Heart right ventricle (tissue), 16 donors: ENCODE data around the gene NMNAT3. TPM values are rescaled to one million over a fixed set of nuclear protein-coding genes. Genes with fewer than 3 reads are reported as not detected.

ENCODE experiments used
- ATAC-seq, 8 donors: fragments of 200-7000 bp; cut with Tn5 transposase; one replicate each; pipeline ENCODE4 v1.9.1; 2020; ENCODE audit warnings: mild to moderate bottlenecking in 8 of 8, moderate library complexity in 8 of 8, moderate number of reproducible peaks in 1 of 8
- DNase-seq, 2 donors: peaks; one replicate each; pipeline ENCODE4 v3.0.0-alpha.2; 2020
- H3K27ac ChIP-seq, 10 donors: fragments of 200-600 bp; sonication (generic) in 2 of 10; one replicate each; pipeline versions ENCODE4 v1.5.0 to v1.8.0; 2020 to 2022; ENCODE audit warnings: mild to moderate bottlenecking in 3 of 10
- H3K27me3 ChIP-seq, 7 donors: fragments of 200-600 bp; one replicate each; pipeline ENCODE4 v1.8.0; 2021 to 2022; ENCODE audit warnings: mild to moderate bottlenecking in 2 of 7
- H3K36me3 ChIP-seq, 9 donors: fragments of 200-600 bp; sonication (generic) in 1 of 9; one replicate each; pipeline versions ENCODE4 v1.5.0 to v1.8.0; 2020 to 2022; ENCODE audit warnings: mild to moderate bottlenecking in 2 of 9
- H3K4me1 ChIP-seq, 9 donors: fragments of 200-600 bp; sonication (generic) in 1 of 9; one replicate each; pipeline versions ENCODE4 v1.5.0 to v1.8.0; 2020 to 2022; ENCODE audit warnings: mild to moderate bottlenecking in 4 of 9
- H3K4me3 ChIP-seq, 10 donors: fragments of 200-600 bp; sonication (generic) in 2 of 10; one replicate each; pipeline versions ENCODE4 v1.5.0 to v1.8.0; 2020 to 2022; ENCODE audit warnings: mild to moderate bottlenecking in 7 of 10, moderate library complexity in 2 of 10
- H3K9me3 ChIP-seq, 11 donors: fragments of 200-600 bp in 10 of 11; sonication (generic) in 2 of 11; one replicate each; pipeline versions ENCODE4 v1.5.0 to v1.8.0; 2013 to 2022; ENCODE audit warnings: mild to moderate bottlenecking in 2 of 11, control low read depth in 1 of 11, moderate library complexity in 1 of 11
- CTCF ChIP-seq, 9 donors: fragments of 200-600 bp; sonication (generic) in 2 of 9; IDR thresholded peaks; one replicate each; pipeline versions ENCODE4 v1.5.0 to v1.8.0; 2021 to 2022; ENCODE audit warnings: antibody characterized with exemption in 9 of 9, mild to moderate bottlenecking in 5 of 9, moderate library complexity in 1 of 9
- WGBS, 2 donors: extraction: QIAGEN DNeasy Blood & Tissue Kit; methylation state at CpG; one replicate each; pipeline ENCODE4 v1.1.7; 2013; ENCODE audit warnings: inconsistent platforms in 1 of 2; 5-methylcytosine and 5-hydroxymethylcytosine counted together
- intact Hi-C, 10 donors: fragments of 100-400 bp; cut with DNase I; formaldehyde crosslinking; loops; one replicate each; pipeline versions ENCODE4 v1.11.1 to v1.14.2; 2022
- polyA plus RNA-seq, 2 donors: library from polyadenylated mRNA; stranded (reverse); fragments of 200-250 nt; gene quantifications; one replicate each; pipeline ENCODE4 v1.2.3, GENCODE V29; 2013
- total RNA-seq, 10 donors: library from RNA; stranded (reverse); fragmentation: NEBNext Ultra II Directional in 3 of 10; extraction: Animal tissue kit (Norgen Biotek cat#: 25700) in 3 of 10; gene quantifications; one replicate each; pipeline versions ENCODE4 v1.2.1 to v1.2.4, GENCODE V29; 2021 to 2023
- donor health status: Arrhythmogenic right ventricular cardiomyopathy.
- donor health status: ischemic (EF 13 %, LVEDD 7.1; RV severe dilation, severe dysfunction).
- donor health status: healthy with polysubstance abuse.
- donor health status: DM: no; HTN: yes; CAD: no.
- donor health status: DM: no; HTN: no; CAD: no.
- donor health status: ischemic (EF 25% LVEDD 6.9; RV normal size, moderate dysfunction).
- donor health status: ischemic (EF 25% LVEDD 5.7; RV mildly dilated, moderate dysfunction).
- donor health status: healthy.
- donor health status: DM: yes; HTN: yes; CAD: no.
- donor health status: Ischemic cardiomyopathy.
- donor health status: ischemic (EF 35%, LVEDD 5.7; RV mildly dilated, moderate dysfunction).
- donor health status: nonischemic (EF 11% LVEDD 7.7; RV severe dilation, severe dysfunction).
- donor health status: DM: yes; HTN: yes; CAD: no.
- donor health status: PGD.
- donor health status: ischemic (EF 29% LVEDD 5.4; RV normal size, mild dysfunction).
- donor health status: nonischemic (EF 23%, LVEDD 6.1; RV moderate dilation, normal function).

NMNAT3 gene
- total and polyA plus RNA-seq, 12 donors = 6.2 to 15.3 (median 12.7) TPM

- 96 to 97% methylated on average over 3 of the region's 3 CpGs for WGBS, 2 donors
- intact Hi-C loops = no loop called here
- H3K36me3 ChIP-seq = peaks cover 0 to 9% (median 0%) of the 10 kb centered on the region in 9 donors
- DNase-seq (no peak), ATAC-seq (no peak)
- no peaks in the 10 kb centered on the region for H3K27me3 ChIP-seq
- no peak for TF ChIP-seq CTCF (IDR thresholded peaks at IDR 0.05)
- H3K4me1 ChIP-seq = peaks cover 0 to 23% (median 12%) of the 10 kb centered on the region in 9 donors
- H3K9me3 ChIP-seq = no peaks in the 10 kb centered on the region
- no peak overlapping the region for H3K27ac ChIP-seq
- no peak overlapping the region for H3K4me3 ChIP-seq
These were observed 148.8 kb downstream of the NMNAT3 start for GRCh38 chr3:139528924-139529323.

GRCh38 chr3:139528281-139528680 lies 149.5 kb downstream of the NMNAT3 start:
- no peaks in the 10 kb centered on the region for H3K9me3 ChIP-seq
- ATAC-seq (peak in 5 of 8 donors; percentile 22 to 73 (median 56)), DNase-seq (no peak)
- intact Hi-C loops = no loop called here
- peaks cover 0 to 9% (median 0%) of the 10 kb centered on the region in 9 donors for H3K36me3 ChIP-seq
- 78 to 79% methylated on average over 2 of the region's 2 CpGs for WGBS, 2 donors
- no peaks in the 10 kb centered on the region for H3K27me3 ChIP-seq
- H3K4me1 ChIP-seq = peaks cover 0 to 17% (median 5%) of the 10 kb centered on the region in 9 donors
- TF ChIP-seq CTCF (IDR thresholded peaks at IDR 0.05) = no peak
- H3K27ac ChIP-seq = no peak overlapping the region
- H3K4me3 ChIP-seq = no peak overlapping the region

- DNase-seq (no peak), ATAC-seq (peak in 1 of 8 donors; percentile 4)
- Histone ChIP-seq H3K27ac (peak overlapping the region in 1 of 10 donors; percentile 36), H3K36me3 (peaks cover 0 to 9% (median 0%) of the 10 kb centered on the region in 9 donors), H3K27me3 (no peaks in the 10 kb centered on the region), H3K9me3 (no peaks in the 10 kb centered on the region), H3K4me1 (peaks cover 0 to 7% (median 0%) of the 10 kb centered on the region in 9 donors), H3K4me3 (no peak overlapping the region)
- 87 to 91% methylated on average over 5 of the region's 5 CpGs for WGBS, 2 donors
- intact Hi-C loops = no loop called here
- no peak for TF ChIP-seq CTCF (IDR thresholded peaks at IDR 0.05)
These were observed 150.5 kb downstream of the NMNAT3 start for GRCh38 chr3:139527265-139527664.

- H3K9me3 ChIP-seq = no peaks in the 10 kb centered on the region
- H3K36me3 ChIP-seq = peaks cover 0 to 9% (median 0%) of the 10 kb centered on the region in 9 donors
- peaks cover 0 to 7% (median 0%) of the 10 kb centered on the region in 9 donors for H3K4me1 ChIP-seq
- TF ChIP-seq CTCF (IDR thresholded peaks at IDR 0.05) = no peak
- no peak overlapping the region for H3K4me3 ChIP-seq
- 100% methylated on average over 2 of the region's 2 CpGs for WGBS, 2 donors
- DNase-seq (no peak), ATAC-seq (no peak)
- no peaks in the 10 kb centered on the region for H3K27me3 ChIP-seq
- no peak overlapping the region for H3K27ac ChIP-seq
- intact Hi-C loops = no loop called here
These were observed 151.6 kb downstream of the NMNAT3 start for GRCh38 chr3:139526146-139526545.
